PC-3 (cell line): ENCODE data around the gene TRIM4. TPM values are rescaled to one million over a fixed set of nuclear protein-coding genes. Genes with fewer than 3 reads are reported as not detected.

Experiments
- ATAC-seq: fragments of 200-7000 bp; cut with Tn5 transposase; 2 replicates; pipeline ENCODE4 v1.9.1; 2020; ENCODE audit warnings: mild to moderate bottlenecking, moderate library complexity
- BruUV-seq: library from RNA; stranded (reverse); fragments of 400-500 nt; replicated peaks from 2 replicates; lab custom pipeline; 2021; lab: Mats Ljungman, UMichigan
- CTCF ChIA-PET: fragments of 300-600 bp; sonication (Branson Sonifier 250); formaldehyde crosslinking; loops from one replicate; lab custom pipeline; 2022; ENCODE audit warnings: antibody characterized with exemption; lab: Charles Lee
- POLR2A ChIA-PET: fragments of 300-600 bp; sonication (Branson Sonifier 250); formaldehyde crosslinking; loops from one replicate; lab custom pipeline; 2022; ENCODE audit warnings: antibody characterized with exemption; ENCODE audit not compliant: unreplicated experiment; lab: Charles Lee
- DNase-seq: peaks from one replicate; pipeline ENCODE4 v3.0.0-alpha.2; 2015
- H2AFZ ChIP-seq: fragments of 300-600 bp; sonication (generic); 2 replicates; pipeline ENCODE4 v1.6.0; 2016; ENCODE audit warnings: antibody characterized with exemption, low read length
- H3F3A ChIP-seq: fragments of 300-600 bp; sonication (generic); one replicate; pipeline ENCODE4 v1.6.0; 2017; ENCODE audit warnings: antibody characterized with exemption, low read length, control low read depth, mild to moderate bottlenecking; ENCODE audit not compliant: unreplicated experiment
- H3K27ac ChIP-seq: fragments of 300-600 bp; sonication (generic); 2 replicates; pipeline ENCODE4 v1.5.1; 2016; ENCODE audit warnings: mild to moderate bottlenecking, low read length
- H3K27me3 ChIP-seq: fragments of 300-600 bp; sonication (generic); 2 replicates; pipeline ENCODE4 v1.6.1; 2016; ENCODE audit warnings: low read length, mixed read lengths
- H3K36me3 ChIP-seq: fragments of 300-600 bp; sonication (generic); 2 replicates; pipeline ENCODE4 v1.6.1; 2016; ENCODE audit warnings: low read depth, mixed run types, low read length, mixed read lengths
- H3K4me1 ChIP-seq: fragments of 300-600 bp; sonication (generic); 2 replicates; pipeline ENCODE4 v1.5.1; 2016; ENCODE audit warnings: low read length; ENCODE audit not compliant: insufficient read depth
- H3K4me2 ChIP-seq: fragments of 300-600 bp; sonication (generic); 2 replicates; pipeline ENCODE4 v1.6.0; 2016; ENCODE audit warnings: low read length
- H3K4me3 ChIP-seq: fragments of 300-600 bp; sonication (generic); 2 replicates; pipeline ENCODE4 v1.5.1; 2016; ENCODE audit warnings: mild to moderate bottlenecking, low read length, mixed read lengths
- H3K79me2 ChIP-seq: fragments of 300-600 bp; sonication (generic); 2 replicates; pipeline ENCODE4 v1.6.1; 2017; ENCODE audit warnings: low read length, mixed read lengths
- H3K9ac ChIP-seq: fragments of 300-600 bp; sonication (generic); 2 replicates; pipeline ENCODE4 v1.6.0; 2016; ENCODE audit warnings: mild to moderate bottlenecking, low read length
- H3K9me2 ChIP-seq: fragments of 300-600 bp; sonication (generic); replicated peaks from 2 replicates; pipeline ENCODE4 v1.6.1; 2016; ENCODE audit warnings: mixed run types, low read length, mixed read lengths
- H3K9me3 ChIP-seq: fragments of 300-600 bp; sonication (generic); 2 replicates; pipeline ENCODE4 v1.6.1; 2016; ENCODE audit warnings: low read length, mixed read lengths
- H4K20me1 ChIP-seq: fragments of 300-600 bp; sonication (generic); 2 replicates; pipeline ENCODE4 v1.6.1; 2016; ENCODE audit warnings: low read length, mixed read lengths
- CTCF ChIP-seq: fragments of 300-600 bp; sonication (generic); conservative IDR thresholded peaks from 2 replicates; pipeline ENCODE4 v1.5.1; 2017; ENCODE audit warnings: antibody characterized with exemption, low read depth, mild to moderate bottlenecking, low read length
- EZH2 ChIP-seq: fragments of 300-600 bp; sonication (generic); IDR thresholded peaks from one replicate; pipeline ENCODE4 v1.6.1; 2017; ENCODE audit warnings: antibody characterized with exemption, mild to moderate bottlenecking, low read length; ENCODE audit not compliant: unreplicated experiment
- EZH2phosphoT487 ChIP-seq: fragments of 300-600 bp; sonication (generic); IDR thresholded peaks from 2 replicates; pipeline ENCODE4 v1.6.1; 2018; ENCODE audit warnings: mild to moderate bottlenecking, antibody characterized with exemption, low read length, borderline replicate concordance
- intact Hi-C: fragments of 100-400 bp; cut with micrococcal nuclease; formaldehyde crosslinking; loops from 2 replicates; pipeline ENCODE4 v1.9.0; 2023
- total RNA-seq: library from RNA; depleted of rRNA; stranded (reverse); fragments of >200 nt; gene quantifications from 2 replicates; pipeline ENCODE4 v1.2.3, GENCODE V29; 2014

TRIM4 gene
- total RNA-seq, 1 experiment from 2014 or later: 11.1 TPM

GRCh38 chr7:99898836-99899235 is 20.5 kb downstream of the TRIM4 start:
- Histone ChIP-seq H4K20me1 (no peaks in the 10 kb centered on the region), H3K4me2 (no peak overlapping the region), H3K9me3 (no peaks in the 10 kb centered on the region), H3F3A (no peaks in the 10 kb centered on the region), H2AFZ (no peak overlapping the region), H3K79me2 (no peaks in the 10 kb centered on the region), H3K27ac (no peak overlapping the region), H3K4me3 (no peak overlapping the region), H3K27me3 (no peaks in the 10 kb centered on the region), H3K9ac (no peak overlapping the region), H3K36me3 (peaks cover 37% of the 10 kb centered on the region), H3K4me1 (no peaks in the 10 kb centered on the region), H3K9me2 (no peaks in the 10 kb centered on the region)
- no peak for TF ChIP-seq CTCF
- TF ChIP-seq EZH2phosphoT487: no peak
- TF ChIP-seq EZH2: no peak
- BruUV-seq: no TSS peak
- intact Hi-C loops: no loop called here
- no peak for ATAC-seq
- CTCF ChIA-PET: no interaction called here
- POLR2A ChIA-PET: no interaction called here
- DNase-seq: no peak

GRCh38 chr7:99898023-99898357 is 21.3 kb downstream of the TRIM4 start:
- H3K4me3 ChIP-seq: no peak overlapping the region
- ChIA-PET CTCF (no interaction called here), POLR2A (no interaction called here)
- TF ChIP-seq CTCF (no peak), EZH2phosphoT487 (no peak), EZH2 (no peak)
- H3K9me3 ChIP-seq: no peaks in the 10 kb centered on the region
- no peak overlapping the region for H3K27ac ChIP-seq
- no peaks in the 10 kb centered on the region for H3F3A ChIP-seq
- intact Hi-C loops: no loop called here
- H3K9ac ChIP-seq: no peak overlapping the region
- no peaks in the 10 kb centered on the region for H3K4me1 ChIP-seq
- no peaks in the 10 kb centered on the region for H4K20me1 ChIP-seq
- no peaks in the 10 kb centered on the region for H3K9me2 ChIP-seq
- H2AFZ ChIP-seq: no peak overlapping the region
- H3K27me3 ChIP-seq: no peaks in the 10 kb centered on the region
- peaks cover 29% of the 10 kb centered on the region for H3K36me3 ChIP-seq
- no peak overlapping the region for H3K4me2 ChIP-seq
- H3K79me2 ChIP-seq: no peaks in the 10 kb centered on the region
- ATAC-seq: no peak
- no TSS peak for BruUV-seq
- no peak for DNase-seq

GRCh38 chr7:99897322-99898022 is 21.9 kb downstream of the TRIM4 start:
- intact Hi-C loops: no loop called here
- H2AFZ ChIP-seq: no peak overlapping the region
- H3K27ac ChIP-seq: no peak overlapping the region
- DNase-seq (no peak), ATAC-seq (no peak)
- POLR2A ChIA-PET: no interaction called here
- H3K4me2 ChIP-seq: no peak overlapping the region
- H3K27me3 ChIP-seq: no peaks in the 10 kb centered on the region
- H3K9me2 ChIP-seq: no peaks in the 10 kb centered on the region
- CTCF ChIA-PET: no interaction called here
- H3K79me2 ChIP-seq: no peaks in the 10 kb centered on the region
- no peak overlapping the region for H3K9ac ChIP-seq
- H3F3A ChIP-seq: no peaks in the 10 kb centered on the region
- H3K36me3 ChIP-seq: peaks cover 24% of the 10 kb centered on the region
- H4K20me1 ChIP-seq: no peaks in the 10 kb centered on the region
- H3K4me1 ChIP-seq: no peaks in the 10 kb centered on the region
- no peak for TF ChIP-seq CTCF
- TF ChIP-seq EZH2phosphoT487: no peak
- TF ChIP-seq EZH2: no peak
- no TSS peak for BruUV-seq
- no peak overlapping the region for H3K4me3 ChIP-seq
- H3K9me3 ChIP-seq: no peaks in the 10 kb centered on the region
